Parathyroid adenoma (tissue), 2 donors: ENCODE data around the gene PPP1R13B.

Source experiments
- H2AFZ ChIP-seq: fragments of 300-600 bp; sonication (generic); one replicate; pipeline ENCODE4 v1.7.0; 2017; ENCODE audit warnings: antibody characterized with exemption, mild to moderate bottlenecking
- H3K27ac ChIP-seq: fragments of 300-600 bp; sonication (generic); one replicate; pipeline ENCODE4 v1.7.0; 2017
- H3K27me3 ChIP-seq: fragments of 300-600 bp; sonication (generic); one replicate; pipeline ENCODE4 v1.7.0; 2017; ENCODE audit warnings: low read length; ENCODE audit not compliant: control insufficient read depth, insufficient read depth
- H3K36me3 ChIP-seq: fragments of 300-600 bp; sonication (generic); one replicate; pipeline ENCODE4 v1.7.0; 2017; ENCODE audit warnings: low read length; ENCODE audit not compliant: control insufficient read depth, insufficient read depth
- H3K4me1 ChIP-seq: fragments of 300-600 bp; sonication (generic); one replicate; pipeline ENCODE4 v1.7.0; 2017; ENCODE audit warnings: control low read depth
- H3K4me2 ChIP-seq: fragments of 300-600 bp; sonication (generic); one replicate; pipeline ENCODE4 v1.7.0; 2017; ENCODE audit warnings: low read length
- H3K4me3 ChIP-seq: fragments of 300-600 bp; sonication (generic); one replicate; pipeline ENCODE4 v1.7.0; 2017; ENCODE audit warnings: low read depth, low read length
- H3K79me2 ChIP-seq: fragments of 300-600 bp; sonication (generic); one replicate; pipeline ENCODE4 v1.7.0; 2017; ENCODE audit warnings: control low read depth
- H3K9ac ChIP-seq: fragments of 300-600 bp; sonication (generic); one replicate; pipeline ENCODE4 v1.7.0; 2017; ENCODE audit warnings: mild to moderate bottlenecking
- H3K9me3 ChIP-seq: fragments of 300-600 bp; sonication (generic); one replicate; pipeline ENCODE4 v1.7.0; 2017; ENCODE audit warnings: low read length; ENCODE audit not compliant: control insufficient read depth
- CTCF ChIP-seq: fragments of 300-600 bp; sonication (generic); IDR thresholded peaks from one replicate; pipeline ENCODE4 v1.7.0; 2017; ENCODE audit warnings: antibody characterized with exemption, mild to moderate bottlenecking
- donor health status: primary hyperparathyroidism.

PPP1R13B gene

GRCh38 chr14:103734081-103734888 is 113.1 kb downstream of the PPP1R13B start:
- Histone ChIP-seq H3K36me3 (no peaks in the 10 kb centered on the region), H3K79me2 (no peaks in the 10 kb centered on the region), H3K9me3 (no peaks in the 10 kb centered on the region), H3K4me2 (no peak overlapping the region), H3K4me1 (peaks cover 5% of the 10 kb centered on the region), H3K9ac (no peak overlapping the region), H3K27me3 (no peaks in the 10 kb centered on the region), H3K4me3 (no peak overlapping the region), H2AFZ (no peak overlapping the region), H3K27ac (no peak overlapping the region)
- no peak for TF ChIP-seq CTCF

- no peak overlapping the region for H3K4me2 ChIP-seq
- no peaks in the 10 kb centered on the region for H3K9me3 ChIP-seq
- H3K79me2 ChIP-seq, result no peaks in the 10 kb centered on the region
- no peak overlapping the region for H2AFZ ChIP-seq
- H3K4me1 ChIP-seq, result peaks cover 5% of the 10 kb centered on the region
- H3K9ac ChIP-seq, result no peak overlapping the region
- H3K27me3 ChIP-seq, result no peaks in the 10 kb centered on the region
- no peak overlapping the region for H3K27ac ChIP-seq
- no peaks in the 10 kb centered on the region for H3K36me3 ChIP-seq
- no peak for TF ChIP-seq CTCF
- no peak overlapping the region for H3K4me3 ChIP-seq
Measured at GRCh38 chr14:103733651-103734050, 113.7 kb downstream of the PPP1R13B start.

GRCh38 chr14:103732868-103733620 is 114.3 kb downstream of the PPP1R13B start:
- H3K27me3 ChIP-seq, result no peaks in the 10 kb centered on the region
- H3K4me2 ChIP-seq, result no peak overlapping the region
- no peaks in the 10 kb centered on the region for H3K79me2 ChIP-seq
- H3K36me3 ChIP-seq, result no peaks in the 10 kb centered on the region
- H3K4me3 ChIP-seq, result no peak overlapping the region
- H3K4me1 ChIP-seq, result peaks cover 5% of the 10 kb centered on the region
- H3K9ac ChIP-seq, result no peak overlapping the region
- TF ChIP-seq CTCF, result no peak
- no peaks in the 10 kb centered on the region for H3K9me3 ChIP-seq
- H2AFZ ChIP-seq, result no peak overlapping the region
- H3K27ac ChIP-seq, result no peak overlapping the region

GRCh38 chr14:103731916-103732867 is 115.2 kb downstream of the PPP1R13B start:
- H3K4me1 ChIP-seq, result peaks cover 5% of the 10 kb centered on the region
- no peak for TF ChIP-seq CTCF
- no peak overlapping the region for H2AFZ ChIP-seq
- H3K79me2 ChIP-seq, result no peaks in the 10 kb centered on the region
- H3K4me3 ChIP-seq, result no peak overlapping the region
- H3K27me3 ChIP-seq, result no peaks in the 10 kb centered on the region
- H3K36me3 ChIP-seq, result no peaks in the 10 kb centered on the region
- H3K27ac ChIP-seq, result no peak overlapping the region
- H3K9me3 ChIP-seq, result no peaks in the 10 kb centered on the region
- no peak overlapping the region for H3K4me2 ChIP-seq
- no peak overlapping the region for H3K9ac ChIP-seq
